GM12878 (cell line): ENCODE results near the gene ZSCAN22. TPM values are rescaled to one million over a fixed set of nuclear protein-coding genes. Genes with fewer than 3 reads are reported as not detected.

Experiments used
- ATAC-seq: fragments of 200-7000 bp; cut with Tn5 transposase; 3 replicates; pipeline ENCODE4 v1.9.1; 2020; ENCODE audit warnings: mild to moderate bottlenecking, moderate library complexity
- BruUV-seq: library from RNA; stranded (reverse); fragments of 400-500 nt; replicated peaks from 2 replicates; lab custom pipeline; 2021; lab: Mats Ljungman, UMichigan
- CTCF ChIA-PET: fragments of 300-600 bp; sonication (Branson Sonifier 250); formaldehyde crosslinking; extraction: SDS; loops from one replicate; lab custom pipeline; 2021; ENCODE audit warnings: inconsistent platforms; lab: Yijun Ruan, JAX
- POLR2A ChIA-PET: fragments of 350-600 bp; formaldehyde crosslinking; extraction: SDS; loops from one replicate; lab custom pipeline; 2021; ENCODE audit warnings: inconsistent platforms; lab: Charles Lee
- RAD21 ChIA-PET: fragments of 300-600 bp; sonication (Branson Sonifier 250); formaldehyde crosslinking; loops from one replicate; lab custom pipeline; 2023; ENCODE audit warnings: antibody characterized with exemption; ENCODE audit not compliant: unreplicated experiment; lab: Charles Lee
- SMC1A ChIA-PET: fragments of 300-600 bp; sonication (Branson Sonifier 250); formaldehyde crosslinking; loops from one replicate; lab custom pipeline; 2023; ENCODE audit not compliant: unreplicated experiment, uncharacterized antibody; lab: Charles Lee
- DNase-seq: peaks from one replicate; pipeline ENCODE4 v3.0.0-alpha.2; 2011; ENCODE audit warnings: low read depth, low spot score
- FAIRE-seq: peaks from 3 replicates; lab custom pipeline; 2011; peaks lifted over from hg19 to GRCh38; lab: Jason Lieb, UNC
- H2AFZ ChIP-seq: 2 replicates; pipeline ENCODE4 v1.6.0; 2011; ENCODE audit warnings: low read depth, low read length, control low read depth; ENCODE audit not compliant: control insufficient read depth
- H3K27ac ChIP-seq: 2 replicates; pipeline ENCODE4 v1.5.1; 2011; ENCODE audit warnings: control low read depth; ENCODE audit not compliant: control insufficient read depth, insufficient read depth
- H3K27me3 ChIP-seq, 2 experiments: replicated peaks in 1 of 2; 2 replicates each; pipeline versions ENCODE4 v1.6.0 to v1.6.1; 2011; ENCODE audit warnings: low read length in 1 of 2; ENCODE audit not compliant: control insufficient read depth in 2 of 2, insufficient read depth in 2 of 2
- H3K36me3 ChIP-seq, 2 experiments: 2 replicates each; pipeline ENCODE4 v1.5.1; 2011; ENCODE audit warnings: low read length in 1 of 2; ENCODE audit not compliant: control insufficient read depth in 2 of 2, insufficient read depth in 2 of 2
- H3K4me1 ChIP-seq: 2 replicates; pipeline ENCODE4 v1.6.1; 2011; ENCODE audit warnings: mild to moderate bottlenecking, low read length, moderate library complexity, mixed read lengths; ENCODE audit not compliant: control insufficient read depth, insufficient read depth
- H3K4me2 ChIP-seq: 2 replicates; pipeline ENCODE4 v1.6.0; 2011; ENCODE audit warnings: control low read depth; ENCODE audit not compliant: control insufficient read depth, insufficient read depth
- H3K4me3 ChIP-seq: fragments of 200-600 bp; sonication (generic); 2 replicates; pipeline ENCODE4 v1.5.1; 2016
- H3K79me2 ChIP-seq: 2 replicates; pipeline ENCODE4 v1.6.0; 2011; ENCODE audit warnings: low read length; ENCODE audit not compliant: control insufficient read depth, insufficient read depth
- H3K9ac ChIP-seq: 2 replicates; pipeline ENCODE4 v1.8.0; 2011; ENCODE audit warnings: low read length, control low read depth, mixed read lengths; ENCODE audit not compliant: control insufficient read depth, insufficient read depth
- H3K9me3 ChIP-seq: replicated peaks from 3 replicates; pipeline ENCODE4 v1.5.1; 2011; ENCODE audit warnings: mild to moderate bottlenecking, low read length; ENCODE audit not compliant: control insufficient read depth, insufficient read depth
- H4K20me1 ChIP-seq: 2 replicates; pipeline ENCODE4 v1.6.0; 2011; ENCODE audit not compliant: control insufficient read depth, insufficient read depth
- CEBPZ ChIP-seq: fragments of 150-350 bp; IDR thresholded peaks from 2 replicates; pipeline ENCODE4 v1.6.1; 2016; ENCODE audit warnings: low read depth, low read length
- HSF1 ChIP-seq: fragments of 150-350 bp; IDR thresholded peaks from 2 replicates; pipeline ENCODE4 v1.6.1; 2014; ENCODE audit warnings: mild to moderate bottlenecking, low read depth, low read length
- NFYA ChIP-seq: IDR thresholded peaks from 2 replicates; pipeline ENCODE4 v1.6.1; 2011; ENCODE audit warnings: low read depth, mild to moderate bottlenecking, low read length, improper control_type of control experiment, borderline replicate concordance
- POLR2AphosphoS2 ChIP-seq: IDR thresholded peaks from 2 replicates; pipeline ENCODE4 v1.6.1; 2011; ENCODE audit warnings: low read depth, mild to moderate bottlenecking, low read length, improper control_type of control experiment, moderate library complexity
- RAD51 ChIP-seq: fragments of 450-650 bp; IDR thresholded peaks from 2 replicates; pipeline ENCODE4 v1.6.1; 2016; ENCODE audit warnings: moderate library complexity, mild to moderate bottlenecking, inconsistent platforms
- SMC3 ChIP-seq: IDR thresholded peaks from 2 replicates; pipeline ENCODE4 v1.6.1; 2011; ENCODE audit warnings: low read length, improper control_type of control experiment, borderline replicate concordance
- TCF3 ChIP-seq: IDR thresholded peaks from 2 replicates; pipeline ENCODE4 v1.6.1; 2012; ENCODE audit warnings: low read depth, mild to moderate bottlenecking, low read length, borderline replicate concordance; ENCODE audit not compliant: insufficient read depth
- ZBTB4 ChIP-seq: fragments of 450-650 bp; formaldehyde crosslinking; IDR thresholded peaks from 2 replicates; pipeline ENCODE4 v1.4.0; 2022; ENCODE audit warnings: mild to moderate bottlenecking, moderate library complexity
- WGBS: methylation state at CpG from one replicate; pipeline ENCODE4 v1.1.6; 2016; ENCODE audit warnings: low lambda C conversion rate; ENCODE audit not compliant: insufficient replicate concordance, insufficient coverage; ENCODE audit errors: missing lambda C conversion rate; 5-methylcytosine and 5-hydroxymethylcytosine counted together
- in situ Hi-C: fragments of 300-500 bp; cut with MboI; formaldehyde crosslinking; loops from 9 replicates; pipeline ENCODE4 v1.14.3; 2018; ENCODE audit warnings: mixed read lengths
- intact Hi-C: fragments of 100-400 bp; cut with micrococcal nuclease; formaldehyde crosslinking; loops from one replicate; pipeline ENCODE4 v1.14.2; 2022; ENCODE audit not compliant: unreplicated experiment
- polyA plus RNA-seq, 11 experiments: library from polyadenylated mRNA; depleted of rRNA in 4 of 11; unstranded in 6 of 11; stranded (reverse) in 5 of 11; fragments of >200 nt; fragmentation: Nextera tagmentation in 4 of 11; fragmentation: Illumina TruSeq in 1 of 11; extraction: Ambion mirVana in 4 of 11; extraction: Trizol in 1 of 11; gene quantifications; 1 replicate in 1 of 11; 2 replicates in 10 of 11; pipeline versions ENCODE4 v1.2.1 to v1.2.3, GENCODE V29; 2011 to 2016; ENCODE audit warnings: inconsistent platforms in 2 of 11, missing spikeins in 2 of 11, low read depth in 1 of 11
- total RNA-seq, 4 experiments: library from RNA; depleted of rRNA in 3 of 4; stranded (reverse); fragments of >200 nt in 3 of 4; fragmentation: Illumina TruSeq in 1 of 4; extraction: Trizol in 1 of 4; gene quantifications; 2 replicates each; pipeline versions ENCODE4 v1.2.1 to v1.2.3, GENCODE V29; 2013 to 2021

Gene ZSCAN22
- total and polyA plus RNA-seq, 10 of the 15 experiments (the other 5 are each of a cell fraction or from before 2014, with no cell fraction given) = 0.49 to 3.9 (median 2.6) TPM

DNA sequence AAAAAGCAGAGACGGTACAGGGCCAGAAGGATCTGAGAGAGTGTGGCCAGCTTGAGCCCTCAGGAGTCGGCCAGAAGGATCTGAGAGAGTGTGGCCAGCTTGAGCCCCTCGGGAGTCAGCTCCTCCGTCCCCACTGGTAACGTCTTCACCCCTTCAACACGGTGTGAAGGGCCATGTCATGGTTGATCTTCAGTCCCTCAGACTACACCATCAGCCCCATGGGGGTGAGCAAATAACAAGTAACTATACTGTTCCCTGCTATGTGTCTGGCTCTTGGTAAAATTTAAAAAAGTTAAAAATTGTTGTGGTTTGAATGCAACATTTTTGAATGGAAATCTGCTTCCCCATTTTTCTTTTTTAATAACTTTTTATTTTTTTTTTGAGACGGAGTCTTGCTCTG, 49.6 kb upstream of the ZSCAN22 start:
- WGBS = 81% methylated on average over 6 of the region's 7 CpGs
- ChIA-PET SMC1A (no interaction called here), CTCF (no interaction called here), RAD21 (no interaction called here), POLR2A (no interaction called here)
- no peak overlapping the region for H2AFZ ChIP-seq
- BruUV-seq = no TSS peak
- no peak overlapping the region for H3K27ac ChIP-seq
- in situ Hi-C loops (loop anchor here (10.0 kb wide), 1 partner anchor 1862 kb away; no protein-coding TSS in a partner anchor), intact Hi-C loops (no loop called here)
- H4K20me1 ChIP-seq = no peaks in the 10 kb centered on the region
- ATAC-seq (no peak), DNase-seq (no peak), FAIRE-seq (no peak)
- no peaks in the 10 kb centered on the region for H3K36me3 ChIP-seq
- no peak overlapping the region for H3K4me2 ChIP-seq
- peaks cover 4% of the 10 kb centered on the region for H3K9me3 ChIP-seq
- no peaks in the 10 kb centered on the region for H3K27me3 ChIP-seq
- H3K4me3 ChIP-seq = no peak overlapping the region
- TF ChIP-seq NFYA (no peak), HSF1 (no peak), ZBTB4 (CRISPR knock-in tag) (no peak), RAD51 (no peak), CEBPZ (no peak), TCF3 (no peak), POLR2AphosphoS2 (no peak), SMC3 (no peak)
- no peaks in the 10 kb centered on the region; the same call in 1 of the 2 replicates for H3K4me1 ChIP-seq
- H3K79me2 ChIP-seq = peaks cover 18% of the 10 kb centered on the region
- H3K9ac ChIP-seq = no peak overlapping the region
